NCI-H748 (cell line): Measurements from ENCODE around the gene OSBPL7.
A peak's percentile ranks its signal among the peaks of the same experiment; 100 is the strongest.

Experiments used
- DNase-seq: peaks from one replicate; lab custom pipeline; 2025; ENCODE audit not compliant: unreplicated experiment; lab: John Stamatoyannopoulos, UW

The OSBPL7 gene

GRCh38 chr17:47807421-47807820 is 14.2 kb downstream of the OSBPL7 start:
- no peak for DNase-seq

- DNase-seq: no peak
These were observed 14.7 kb downstream of the OSBPL7 start for GRCh38 chr17:47806913-47807255.

GRCh38 chr17:47806026-47806912 is 15.3 kb downstream of the OSBPL7 start:
- DNase-seq: no peak

GRCh38 chr17:47804461-47804860 is 17.1 kb downstream of the OSBPL7 start:
- DNase-seq: no peak

GRCh38 chr17:47803751-47804150 is 17.8 kb downstream of the OSBPL7 start:
- no peak for DNase-seq

GRCh38 chr17:47803201-47803600 is 18.4 kb downstream of the OSBPL7 start:
- no peak for DNase-seq

- peak; percentile 78 for DNase-seq
These were observed 19.1 kb downstream of the OSBPL7 start for GRCh38 chr17:47802341-47803022.

- no peak for DNase-seq
These were observed 19.7 kb downstream of the OSBPL7 start for GRCh38 chr17:47801906-47802305.

GRCh38 chr17:47801176-47801765 is 20.3 kb downstream of the OSBPL7 start:
- no peak for DNase-seq

GRCh38 chr17:47800686-47801085 is 20.9 kb downstream of the OSBPL7 start:
- DNase-seq: no peak

- DNase-seq: no peak
These were observed 23.8 kb downstream of the OSBPL7 start for GRCh38 chr17:47797797-47798196.

GRCh38 chr17:47792979-47793378 is 28.6 kb downstream of the OSBPL7 start:
- DNase-seq: no peak

- DNase-seq: no peak
These were observed 29.1 kb downstream of the OSBPL7 start for GRCh38 chr17:47792457-47792856.

- DNase-seq: no peak
These were observed 30.6 kb downstream of the OSBPL7 start for GRCh38 chr17:47791025-47791424.

- DNase-seq: peak; percentile 90
These were observed 31.7 kb downstream of the OSBPL7 start for GRCh38 chr17:47789611-47790561.

GRCh38 chr17:47785538-47786123 is 36.0 kb downstream of the OSBPL7 start:
- DNase-seq: no peak

GRCh38 chr17:47781397-47781796 is 40.2 kb downstream of the OSBPL7 start:
- no peak for DNase-seq

- DNase-seq: no peak
These were observed 43.4 kb downstream of the OSBPL7 start for GRCh38 chr17:47778184-47778635.

- peak; percentile 65 for DNase-seq
These were observed 45.0 kb downstream of the OSBPL7 start for GRCh38 chr17:47776330-47777197.
